HG03565 (cell line): Measurements from ENCODE around the gene CHURC1.

Experiments
- ATAC-seq: cut with Tn5 transposase; IDR thresholded peaks from one replicate; pipeline ENCODE4 v1.9.1; 2021; ENCODE audit warnings: mild to moderate bottlenecking, moderate library complexity; ENCODE audit not compliant: unreplicated experiment

CHURC1 gene

GRCh38 chr14:64954491-64955240, 40.4 kb downstream of the CHURC1 start:
- no peak for ATAC-seq

GRCh38 chr14:64955297-64955696, 41.0 kb downstream of the CHURC1 start:
- ATAC-seq, result no peak

DNA sequence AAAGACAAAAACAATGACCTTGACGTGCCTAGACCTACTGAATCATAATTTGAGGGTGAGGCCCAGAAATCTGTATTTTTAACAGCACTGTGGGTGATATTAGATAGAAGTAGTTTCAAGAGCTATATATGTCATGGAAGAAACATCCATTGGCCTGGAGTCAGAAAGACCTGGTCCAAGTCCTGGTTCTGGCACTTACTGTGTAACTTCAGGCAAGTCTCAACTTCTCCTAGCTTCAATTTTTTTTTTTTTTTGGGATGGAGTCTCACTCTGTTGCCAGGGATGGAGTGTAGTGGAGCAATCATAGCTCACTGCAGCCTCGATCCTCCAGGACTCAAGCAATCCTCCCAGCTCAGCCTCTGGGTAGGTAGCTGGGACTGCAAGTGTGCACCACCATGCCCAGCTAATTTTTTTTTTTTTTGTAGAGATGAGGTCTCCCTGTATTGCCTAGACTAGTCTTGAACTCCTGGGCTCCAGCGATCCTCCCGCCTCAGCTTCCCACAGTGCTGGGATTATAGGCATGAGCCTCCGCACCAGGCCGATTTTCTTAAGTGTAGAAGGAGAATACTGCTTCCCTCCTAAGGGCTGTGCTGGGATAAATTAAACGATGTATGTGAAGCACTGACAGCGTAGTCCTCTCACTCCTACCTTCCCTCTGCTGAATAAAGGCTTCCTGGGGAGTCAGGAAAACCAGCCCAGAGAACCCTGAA, 42.6 kb downstream of the CHURC1 start:
- ATAC-seq, result no peak

- ATAC-seq, result no peak
Measured at GRCh38 chr14:64958201-64958600, 43.9 kb downstream of the CHURC1 start.

DNA sequence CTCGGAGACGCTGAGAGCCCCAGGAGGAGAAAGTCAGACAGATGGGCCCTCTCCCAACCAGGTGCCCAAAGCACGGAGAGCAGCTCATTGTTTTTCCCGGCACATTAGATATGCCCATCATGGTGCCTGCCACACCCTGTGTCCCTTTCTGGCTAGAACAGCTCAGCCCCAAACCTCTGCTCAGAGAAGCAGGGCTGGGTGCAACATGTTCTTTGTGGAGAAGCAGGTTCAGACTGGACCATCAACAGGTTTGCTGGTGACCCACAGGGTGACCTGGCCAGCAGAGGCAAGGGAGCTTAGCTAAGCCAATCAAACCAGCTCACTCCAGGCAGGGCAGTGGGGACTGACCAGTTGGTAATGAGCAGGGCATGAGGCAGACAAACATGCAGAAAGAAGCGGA, 44.5 kb downstream of the CHURC1 start:
- ATAC-seq, result no peak

GRCh38 chr14:64960762-64961276, 46.6 kb downstream of the CHURC1 start:
- no peak for ATAC-seq

- ATAC-seq, result no peak
Measured at GRCh38 chr14:64963611-64964010, 49.4 kb downstream of the CHURC1 start.

GRCh38 chr14:64965356-64966000, 51.2 kb downstream of the CHURC1 start:
- ATAC-seq, result no peak

DNA sequence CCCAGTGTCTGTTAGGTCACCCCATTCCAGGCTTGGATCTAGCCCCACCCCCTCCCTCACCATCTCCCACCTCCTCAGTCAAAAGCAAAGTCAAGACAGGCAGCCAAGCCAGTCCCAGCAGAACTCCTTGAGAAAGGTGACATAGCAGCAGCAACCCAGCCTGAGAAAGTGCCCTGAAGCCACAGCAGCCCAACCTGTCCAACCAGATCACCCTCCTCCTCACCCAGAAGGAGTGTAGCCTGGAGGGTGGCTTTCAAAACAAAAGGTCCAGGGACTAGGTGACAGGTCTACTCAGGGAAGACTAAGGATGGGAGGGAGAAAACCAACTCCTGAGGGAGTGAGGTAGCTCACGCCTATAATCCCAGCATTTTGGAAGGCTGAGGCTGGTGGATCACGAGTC, 52.7 kb downstream of the CHURC1 start:
- ATAC-seq, result no peak

GRCh38 chr14:64968167-64968566, 53.9 kb downstream of the CHURC1 start:
- no peak for ATAC-seq

- ATAC-seq, result no peak
Measured at GRCh38 chr14:64968651-64969050, 54.4 kb downstream of the CHURC1 start.

DNA sequence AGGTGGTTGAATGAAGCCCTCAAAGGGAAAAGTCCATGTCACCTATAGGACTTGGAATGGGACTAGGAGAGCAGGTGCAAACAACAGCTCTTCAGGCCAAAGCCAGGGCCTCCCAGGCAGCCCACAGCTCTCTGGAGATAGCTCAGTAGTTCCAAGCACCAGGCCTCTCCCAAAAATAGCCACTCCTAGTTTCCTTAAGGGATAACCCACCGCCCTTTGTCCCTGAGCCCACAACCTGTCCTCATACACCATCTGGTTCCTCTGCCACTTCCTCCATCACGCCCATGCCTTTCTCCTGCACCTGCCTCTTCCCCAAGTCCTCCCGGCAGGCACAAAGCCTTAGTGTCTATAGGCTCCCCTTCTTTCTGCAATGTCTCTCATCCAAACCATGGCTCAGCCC, 55.8 kb downstream of the CHURC1 start:
- ATAC-seq, result no peak

- ATAC-seq, result no peak
Measured at GRCh38 chr14:64970776-64971477, 56.7 kb downstream of the CHURC1 start.

DNA sequence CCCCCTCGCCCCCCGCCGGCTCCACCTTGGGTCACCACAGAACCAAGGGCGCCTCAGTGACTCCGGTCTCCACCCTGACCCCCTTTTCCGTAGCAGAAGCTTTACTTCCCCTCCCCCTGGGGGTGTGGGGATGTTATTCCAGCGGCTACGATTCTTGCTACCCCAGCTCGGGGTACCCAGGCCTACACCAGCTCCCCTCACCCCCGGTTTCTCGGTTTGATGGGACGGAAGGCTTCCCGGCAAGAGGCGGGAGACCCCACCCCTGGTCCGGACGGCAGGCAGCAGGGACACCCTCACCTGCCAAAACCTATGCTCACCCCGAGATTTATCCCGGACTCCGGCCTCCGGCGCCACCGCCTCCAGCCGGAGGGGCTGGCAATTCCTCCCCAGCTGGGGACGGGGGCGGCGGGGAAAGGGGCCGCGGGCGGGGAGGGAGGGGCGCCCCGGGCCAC, 57.3 kb downstream of the CHURC1 start:
- ATAC-seq, result no peak

DNA sequence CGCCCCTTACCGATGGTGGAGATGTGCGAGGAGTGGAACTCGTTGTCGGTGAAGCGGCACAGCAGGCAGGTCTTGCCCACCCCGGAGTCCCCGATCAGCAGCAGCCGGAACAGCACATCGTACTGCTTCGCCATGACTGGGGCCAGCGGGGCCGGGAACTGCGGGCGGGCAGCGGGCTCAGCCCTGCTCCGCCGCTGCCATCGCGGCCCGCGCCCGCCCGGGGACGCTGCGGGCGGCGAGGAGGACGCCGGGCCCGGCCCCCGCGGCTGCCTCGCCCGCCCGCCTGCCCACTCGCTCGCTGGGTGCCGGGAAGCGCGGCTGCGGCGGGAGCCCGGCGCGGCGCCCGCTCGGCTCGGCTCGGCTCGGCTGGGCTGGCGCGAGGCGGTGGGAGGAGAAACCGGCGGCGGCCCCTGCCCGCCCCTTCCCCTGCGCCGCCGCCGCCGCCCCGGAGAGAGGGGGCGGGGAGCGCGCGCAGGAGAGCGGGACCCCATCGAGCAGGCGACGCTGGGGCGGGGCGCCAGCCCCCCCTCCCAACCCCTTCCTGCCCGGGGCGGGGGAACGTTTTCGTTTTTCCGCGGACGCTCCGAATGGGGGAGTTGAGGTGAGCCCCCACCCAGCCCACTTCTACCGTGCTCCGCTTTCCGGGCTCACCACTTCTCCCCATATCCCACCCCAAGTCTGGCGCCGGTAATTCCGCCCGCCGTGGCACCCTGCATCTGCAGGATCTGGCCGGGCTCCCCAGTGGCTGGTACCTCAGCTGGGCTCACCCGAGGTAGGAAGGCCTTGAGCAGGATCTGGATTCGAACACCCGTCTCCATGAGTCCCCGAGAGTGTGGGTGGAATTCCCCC, 57.9 kb downstream of the CHURC1 start, which contains the start of gene RAB15:
Gene RAB15, minus strand, starts transcription at position 394 of the 849 bp plus-strand sequence. Its CDS starts 260 bp downstream, at position 134.
- no peak for ATAC-seq

GRCh38 chr14:64973026-64973442, 58.8 kb downstream of the CHURC1 start:
- no peak for ATAC-seq

GRCh38 chr14:64973826-64974225, 59.6 kb downstream of the CHURC1 start:
- ATAC-seq, result no peak

DNA sequence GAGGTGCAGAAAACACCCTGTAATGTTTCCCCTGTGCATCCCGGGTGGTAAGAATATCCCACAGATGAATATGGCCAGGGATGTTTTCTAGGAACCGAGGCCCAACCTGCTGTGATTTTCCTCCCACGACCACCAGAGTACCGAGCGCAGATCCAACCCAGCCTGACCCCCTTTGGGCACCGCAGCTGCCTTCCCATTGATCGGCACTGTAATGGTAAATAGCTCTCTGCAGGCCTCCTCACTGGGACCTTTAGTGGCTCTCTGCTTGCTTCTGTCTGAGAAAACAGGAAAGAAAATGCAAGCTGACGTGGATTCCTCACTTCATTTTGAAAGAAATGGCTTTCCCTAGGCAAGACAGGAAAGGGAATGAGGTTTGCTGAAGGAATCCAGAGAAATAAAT, 60.3 kb downstream of the CHURC1 start:
- no peak for ATAC-seq

DNA sequence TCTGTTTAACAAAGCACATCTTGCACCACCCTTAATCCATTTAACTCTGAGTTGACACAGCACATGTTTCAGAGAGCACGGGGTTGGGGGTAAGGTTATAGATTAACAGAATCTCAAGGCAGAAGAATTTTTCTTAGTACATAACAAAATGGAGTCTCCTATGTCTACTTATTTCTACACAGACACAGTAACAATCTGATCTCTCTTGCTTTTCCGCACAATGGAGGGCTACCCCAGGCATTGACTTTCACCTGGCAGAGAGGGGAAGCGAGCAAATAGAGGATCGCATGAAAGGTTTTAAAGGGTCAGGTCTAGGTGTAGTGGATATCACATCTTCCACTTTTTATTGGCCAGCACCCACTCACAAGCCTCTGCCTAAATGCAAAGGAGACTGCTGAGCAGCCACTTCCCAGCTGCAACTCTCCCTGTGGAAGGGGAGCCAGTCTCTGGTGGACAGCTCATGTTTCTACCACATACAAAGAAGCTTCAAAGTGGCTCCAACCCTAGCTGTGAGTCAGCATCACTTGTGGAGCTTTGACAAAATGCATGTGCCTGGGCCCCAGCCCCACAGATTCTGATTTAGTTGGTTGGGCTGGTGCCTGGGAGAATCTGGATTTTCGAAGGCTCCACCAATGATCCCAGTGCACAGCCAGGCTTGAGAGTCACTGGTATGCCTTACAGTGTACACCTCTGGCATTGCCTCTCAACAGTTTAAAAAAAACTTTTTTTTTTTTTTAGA, 65.2 kb downstream of the CHURC1 start:
- ATAC-seq, result no peak
